ENCODE measurements around the gene AP1B1.

DNA sequence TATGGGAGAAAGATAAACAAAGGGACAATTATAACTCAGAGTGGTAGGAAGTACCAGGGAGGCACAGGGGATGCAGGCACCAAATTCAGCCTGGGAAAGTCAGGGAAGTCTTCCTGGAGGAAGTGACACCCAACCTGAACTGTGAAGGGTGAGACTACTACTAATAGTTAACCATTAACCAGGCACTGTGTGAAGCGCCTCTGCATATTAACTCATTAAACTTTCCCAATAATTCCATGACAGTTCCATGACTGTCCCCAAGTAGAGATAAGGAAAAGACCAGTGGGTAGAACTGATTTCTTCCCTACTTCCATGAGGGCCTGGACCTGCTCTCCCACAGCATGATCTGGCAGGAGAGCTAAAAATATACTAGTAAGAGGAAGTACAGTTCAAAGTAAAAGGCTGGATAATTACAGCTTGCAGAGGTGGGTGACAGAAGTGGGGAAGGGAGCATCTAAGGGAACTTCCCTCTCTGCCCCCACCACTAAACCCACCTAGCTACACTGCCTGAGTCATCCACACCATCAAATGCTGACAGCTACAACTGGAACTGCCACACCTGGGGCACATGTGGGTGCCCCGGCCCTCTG, 4.7 kb upstream of the AP1B1 start:
- TF ChIP-seq, protein P1, sequence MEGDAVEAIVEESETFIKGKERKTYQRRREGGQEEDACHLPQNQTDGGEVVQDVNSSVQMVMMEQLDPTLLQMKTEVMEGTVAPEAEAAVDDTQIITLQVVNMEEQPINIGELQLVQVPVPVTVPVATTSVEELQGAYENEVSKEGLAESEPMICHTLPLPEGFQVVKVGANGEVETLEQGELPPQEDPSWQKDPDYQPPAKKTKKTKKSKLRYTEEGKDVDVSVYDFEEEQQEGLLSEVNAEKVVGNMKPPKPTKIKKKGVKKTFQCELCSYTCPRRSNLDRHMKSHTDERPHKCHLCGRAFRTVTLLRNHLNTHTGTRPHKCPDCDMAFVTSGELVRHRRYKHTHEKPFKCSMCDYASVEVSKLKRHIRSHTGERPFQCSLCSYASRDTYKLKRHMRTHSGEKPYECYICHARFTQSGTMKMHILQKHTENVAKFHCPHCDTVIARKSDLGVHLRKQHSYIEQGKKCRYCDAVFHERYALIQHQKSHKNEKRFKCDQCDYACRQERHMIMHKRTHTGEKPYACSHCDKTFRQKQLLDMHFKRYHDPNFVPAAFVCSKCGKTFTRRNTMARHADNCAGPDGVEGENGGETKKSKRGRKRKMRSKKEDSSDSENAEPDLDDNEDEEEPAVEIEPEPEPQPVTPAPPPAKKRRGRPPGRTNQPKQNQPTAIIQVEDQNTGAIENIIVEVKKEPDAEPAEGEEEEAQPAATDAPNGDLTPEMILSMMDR (conservative IDR thresholded peaks at IDR 0.05) = no peak
- TF ChIP-seq ZFX (IDR thresholded peaks at IDR 0.05) = no peak
